GM12865 (cell line): ENCODE results near the gene CCDC154.
"Not testable (repeated sequence)": the region's sequence is repeated elsewhere in the genome, so short reads cannot be mapped to it uniquely, and the experiment has no call there.

ENCODE experiments used
- DNase-seq: peaks from one replicate; pipeline ENCODE4 v3.0.0; 2010; ENCODE audit warnings: low read depth
- H3K4me3 ChIP-seq: 2 replicates; pipeline ENCODE4 v1.5.1; 2011; ENCODE audit warnings: mild to moderate bottlenecking, low read depth, low read length, control low read depth
- TF ChIP-seq, protein P1 (sequence below): IDR thresholded peaks from 2 replicates; pipeline ENCODE4 v1.5.1; 2011; ENCODE audit warnings: low read length, control low read depth, low read depth, inconsistent platforms; ENCODE audit not compliant: insufficient read depth; ENCODE audit errors: missing control alignments

The CCDC154 gene

DNA sequence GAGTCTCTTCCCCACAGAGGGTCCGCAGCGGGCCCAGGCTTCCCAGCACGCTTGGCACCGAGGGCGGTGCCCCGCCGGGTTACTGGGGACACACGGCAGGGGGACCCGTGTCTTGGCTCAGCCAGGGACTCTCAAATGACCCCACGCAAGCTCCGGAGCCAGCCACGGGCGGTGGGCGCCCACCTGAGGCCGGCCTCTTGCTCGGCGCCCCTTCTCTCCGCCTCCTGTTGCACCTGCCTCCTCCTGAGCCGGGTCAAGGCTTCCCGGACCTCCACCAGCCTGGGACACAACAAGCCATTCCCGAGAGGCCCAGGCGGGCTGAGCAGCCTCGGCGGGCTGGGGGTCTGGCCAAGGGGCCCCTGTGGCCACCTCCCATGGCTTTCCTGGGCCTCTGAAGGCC lies 1.7 kb downstream of the CCDC154 start:
- no peak overlapping the region for H3K4me3 ChIP-seq
- TF ChIP-seq, protein P1, sequence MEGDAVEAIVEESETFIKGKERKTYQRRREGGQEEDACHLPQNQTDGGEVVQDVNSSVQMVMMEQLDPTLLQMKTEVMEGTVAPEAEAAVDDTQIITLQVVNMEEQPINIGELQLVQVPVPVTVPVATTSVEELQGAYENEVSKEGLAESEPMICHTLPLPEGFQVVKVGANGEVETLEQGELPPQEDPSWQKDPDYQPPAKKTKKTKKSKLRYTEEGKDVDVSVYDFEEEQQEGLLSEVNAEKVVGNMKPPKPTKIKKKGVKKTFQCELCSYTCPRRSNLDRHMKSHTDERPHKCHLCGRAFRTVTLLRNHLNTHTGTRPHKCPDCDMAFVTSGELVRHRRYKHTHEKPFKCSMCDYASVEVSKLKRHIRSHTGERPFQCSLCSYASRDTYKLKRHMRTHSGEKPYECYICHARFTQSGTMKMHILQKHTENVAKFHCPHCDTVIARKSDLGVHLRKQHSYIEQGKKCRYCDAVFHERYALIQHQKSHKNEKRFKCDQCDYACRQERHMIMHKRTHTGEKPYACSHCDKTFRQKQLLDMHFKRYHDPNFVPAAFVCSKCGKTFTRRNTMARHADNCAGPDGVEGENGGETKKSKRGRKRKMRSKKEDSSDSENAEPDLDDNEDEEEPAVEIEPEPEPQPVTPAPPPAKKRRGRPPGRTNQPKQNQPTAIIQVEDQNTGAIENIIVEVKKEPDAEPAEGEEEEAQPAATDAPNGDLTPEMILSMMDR = no peak
- no peak for DNase-seq

DNA sequence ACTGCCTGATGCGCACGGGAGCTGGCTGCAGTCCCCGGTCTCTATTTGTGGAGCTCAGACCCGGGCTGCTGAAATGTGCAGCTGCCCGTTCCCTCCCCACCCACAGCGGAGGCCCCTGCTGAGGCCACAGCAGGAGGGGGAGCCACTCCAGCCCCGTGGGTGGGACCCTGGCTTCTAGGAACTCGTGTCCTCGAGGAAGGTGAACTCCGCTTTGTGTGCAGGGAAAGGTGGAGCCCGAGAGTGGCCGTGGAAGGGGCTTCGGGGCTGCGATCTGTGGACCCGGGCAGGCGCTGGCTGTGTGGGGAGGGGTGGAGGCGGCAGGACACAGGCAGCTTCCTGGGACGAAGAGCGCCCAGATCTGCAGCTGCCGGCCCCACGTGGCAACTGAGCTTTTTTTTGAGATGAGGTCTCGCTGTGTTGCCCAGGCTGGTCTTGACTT lies 2.9 kb downstream of the CCDC154 start:
- H3K4me3 ChIP-seq = no peak overlapping the region
- DNase-seq = no peak
- TF ChIP-seq, protein P1 = no peak

DNA sequence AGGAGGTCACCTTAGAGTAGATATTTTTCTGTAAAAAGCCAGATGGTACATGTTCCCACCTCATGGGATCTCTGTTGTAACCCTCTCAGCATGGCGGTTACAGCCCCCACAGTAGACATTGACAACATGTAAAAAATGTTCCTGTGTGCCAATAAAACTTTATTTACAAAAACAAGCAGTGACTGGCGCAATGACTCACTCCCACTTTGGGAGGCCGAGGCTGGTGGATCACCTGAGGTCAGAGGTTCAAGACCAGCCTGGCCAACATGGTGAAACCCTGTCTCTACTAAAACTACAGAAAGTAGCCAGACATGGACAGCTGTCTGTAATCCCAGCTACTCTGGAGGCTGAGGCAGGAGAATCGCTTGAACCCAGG lies 4.7 kb downstream of the CCDC154 start:
- not testable (repeated sequence) for H3K4me3 ChIP-seq, DNase-seq

DNA sequence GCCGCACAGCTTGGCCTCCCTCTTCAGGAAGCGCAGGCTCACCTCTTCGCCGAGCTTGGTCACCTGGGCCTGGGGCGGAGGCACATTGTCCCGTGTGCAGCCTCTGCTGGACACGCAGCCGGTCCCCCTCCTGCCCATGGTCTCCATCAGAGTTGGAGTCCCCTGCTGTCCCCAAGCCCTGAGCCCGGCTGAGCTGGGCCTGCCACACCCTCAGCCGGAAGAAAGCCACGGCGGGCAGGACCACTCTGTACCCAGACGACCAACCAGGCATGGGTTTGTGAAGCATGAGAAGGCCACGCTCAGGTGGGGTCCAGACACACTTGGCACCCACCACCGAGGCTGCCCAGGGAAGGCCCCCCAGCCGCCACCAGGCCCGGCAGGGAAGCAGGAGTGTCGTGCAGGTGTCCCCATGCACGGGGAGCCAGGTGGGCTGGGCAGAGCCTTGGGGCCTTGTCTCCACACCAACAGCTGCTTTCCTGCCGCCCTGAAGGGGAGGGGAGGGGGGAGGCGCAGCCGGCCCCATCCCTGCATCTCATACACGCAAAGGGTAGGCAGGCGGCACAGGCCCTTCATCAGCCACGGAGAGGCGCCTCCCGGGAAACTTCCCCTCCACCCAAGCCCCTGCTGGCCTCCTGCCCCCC lies 5.2 kb downstream of the CCDC154 start:
- DNase-seq = no peak
- TF ChIP-seq, protein P1 = no peak
- no peak overlapping the region for H3K4me3 ChIP-seq

DNA sequence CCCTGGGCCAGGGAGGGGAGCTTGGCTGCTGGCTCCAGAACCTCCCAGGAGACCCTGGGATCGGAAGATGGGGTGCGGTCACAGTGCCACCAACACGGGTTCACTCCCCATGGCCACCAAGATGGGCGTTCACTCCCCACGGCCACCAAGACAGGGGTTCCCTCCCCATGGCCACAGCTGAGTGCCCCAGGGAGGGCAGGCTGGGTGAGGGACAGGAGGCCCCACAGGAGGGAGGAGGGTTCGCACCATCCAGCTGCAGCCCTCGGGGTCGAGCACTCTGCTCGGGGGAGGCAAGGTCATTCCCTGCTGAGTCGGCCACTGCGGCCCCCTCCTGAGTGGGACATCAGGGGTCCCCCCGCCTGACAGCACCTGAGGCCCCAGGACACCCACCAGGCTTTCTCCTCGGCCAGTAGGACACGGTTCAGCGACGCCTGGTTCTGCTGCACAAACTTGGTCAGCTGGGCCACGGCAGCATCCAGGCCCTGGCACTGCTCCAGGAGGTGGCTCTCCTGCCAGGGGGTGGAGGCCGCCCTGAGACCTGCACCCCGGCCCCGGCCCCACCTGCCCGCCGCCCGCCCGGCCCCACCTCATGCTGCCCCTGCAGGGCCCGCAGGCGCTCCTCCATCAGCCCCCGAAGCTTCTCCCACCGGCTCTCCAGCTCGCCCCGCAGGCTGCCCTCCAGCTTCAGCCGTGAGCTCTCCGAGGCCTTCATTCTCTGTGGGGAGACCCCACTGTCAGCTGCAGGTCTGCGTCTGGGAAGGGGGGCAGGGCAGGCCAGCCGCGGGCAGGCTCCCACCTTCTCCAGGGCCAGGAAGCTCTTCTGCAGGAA lies 5.9 kb downstream of the CCDC154 start:
- DNase-seq = no peak
- H3K4me3 ChIP-seq = no peak overlapping the region
- TF ChIP-seq, protein P1 = no peak

DNA sequence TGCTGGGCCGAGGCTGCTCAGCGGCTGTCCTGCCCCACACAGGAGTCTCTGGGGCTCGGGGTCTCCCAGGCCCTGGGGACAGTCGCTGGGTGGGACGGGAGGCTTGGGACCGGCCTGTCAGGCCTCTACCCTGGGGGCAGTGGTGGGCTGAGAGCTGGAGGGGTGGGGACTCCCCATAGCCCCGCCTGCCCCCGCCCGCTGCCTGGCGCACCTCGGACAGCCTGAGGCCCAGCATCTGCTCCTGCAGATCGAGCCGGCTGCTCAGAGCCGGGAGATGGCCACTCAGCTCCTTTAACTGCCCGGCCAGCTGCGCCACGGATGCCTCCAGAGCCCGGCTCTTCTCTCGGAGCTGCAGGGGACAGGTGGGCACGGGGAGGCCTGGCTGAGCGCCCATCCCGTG lies 6.8 kb downstream of the CCDC154 start:
- no peak overlapping the region for H3K4me3 ChIP-seq
- DNase-seq = no peak
- TF ChIP-seq, protein P1 = no peak

DNA sequence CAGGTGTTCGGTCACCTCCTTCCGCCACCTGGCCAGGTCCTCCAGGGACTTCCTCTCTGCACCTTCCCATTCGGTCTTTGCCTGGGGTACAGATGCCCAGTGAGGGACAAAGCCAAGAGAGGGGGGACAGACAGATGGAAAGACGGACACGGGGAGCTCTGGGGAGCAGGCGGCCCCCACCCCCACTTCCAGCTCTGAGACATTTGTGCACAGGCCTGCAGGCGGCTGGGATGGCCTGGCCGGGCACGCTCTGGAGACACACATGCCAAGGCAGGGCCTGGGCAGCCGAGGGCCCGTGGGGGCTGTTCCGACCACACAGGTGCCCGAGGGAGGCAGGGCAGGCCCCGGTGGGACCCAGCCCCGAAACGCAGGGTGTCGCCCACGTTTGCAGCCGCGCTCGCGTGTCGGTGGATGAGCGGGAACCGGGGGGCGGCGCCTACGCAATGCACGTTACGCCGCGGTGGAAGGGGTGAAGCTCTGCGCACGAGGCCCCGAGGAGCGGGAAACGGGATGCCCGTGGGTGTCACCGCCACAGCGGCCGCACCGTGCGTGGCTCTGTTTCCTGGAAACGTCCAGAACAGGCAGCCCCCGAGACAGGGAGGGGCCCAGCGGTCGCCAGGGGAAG lies 7.5 kb downstream of the CCDC154 start:
- DNase-seq = no peak
- TF ChIP-seq, protein P1 = no peak
- H3K4me3 ChIP-seq = no peak overlapping the region
